PC-3 (cell line): ENCODE results near the gene PACSIN2. TPM values are rescaled to one million over a fixed set of nuclear protein-coding genes. Genes with fewer than 3 reads are reported as not detected.

ENCODE experiments used
- ATAC-seq: fragments of 200-7000 bp; cut with Tn5 transposase; 2 replicates; pipeline ENCODE4 v1.9.1; 2020; ENCODE audit warnings: mild to moderate bottlenecking, moderate library complexity
- BruUV-seq: library from RNA; stranded (reverse); fragments of 400-500 nt; replicated peaks from 2 replicates; lab custom pipeline; 2021; lab: Mats Ljungman, UMichigan
- CTCF ChIA-PET: fragments of 300-600 bp; sonication (Branson Sonifier 250); formaldehyde crosslinking; loops from one replicate; lab custom pipeline; 2022; ENCODE audit warnings: antibody characterized with exemption; lab: Charles Lee
- POLR2A ChIA-PET: fragments of 300-600 bp; sonication (Branson Sonifier 250); formaldehyde crosslinking; loops from one replicate; lab custom pipeline; 2022; ENCODE audit warnings: antibody characterized with exemption; ENCODE audit not compliant: unreplicated experiment; lab: Charles Lee
- DNase-seq: peaks from one replicate; pipeline ENCODE4 v3.0.0-alpha.2; 2015
- H2AFZ ChIP-seq: fragments of 300-600 bp; sonication (generic); 2 replicates; pipeline ENCODE4 v1.6.0; 2016; ENCODE audit warnings: antibody characterized with exemption, low read length
- H3F3A ChIP-seq: fragments of 300-600 bp; sonication (generic); one replicate; pipeline ENCODE4 v1.6.0; 2017; ENCODE audit warnings: antibody characterized with exemption, low read length, control low read depth, mild to moderate bottlenecking; ENCODE audit not compliant: unreplicated experiment
- H3K27ac ChIP-seq: fragments of 300-600 bp; sonication (generic); 2 replicates; pipeline ENCODE4 v1.5.1; 2016; ENCODE audit warnings: mild to moderate bottlenecking, low read length
- H3K27me3 ChIP-seq: fragments of 300-600 bp; sonication (generic); 2 replicates; pipeline ENCODE4 v1.6.1; 2016; ENCODE audit warnings: low read length, mixed read lengths
- H3K36me3 ChIP-seq: fragments of 300-600 bp; sonication (generic); 2 replicates; pipeline ENCODE4 v1.6.1; 2016; ENCODE audit warnings: low read depth, mixed run types, low read length, mixed read lengths
- H3K4me1 ChIP-seq: fragments of 300-600 bp; sonication (generic); 2 replicates; pipeline ENCODE4 v1.5.1; 2016; ENCODE audit warnings: low read length; ENCODE audit not compliant: insufficient read depth
- H3K4me2 ChIP-seq: fragments of 300-600 bp; sonication (generic); 2 replicates; pipeline ENCODE4 v1.6.0; 2016; ENCODE audit warnings: low read length
- H3K4me3 ChIP-seq: fragments of 300-600 bp; sonication (generic); 2 replicates; pipeline ENCODE4 v1.5.1; 2016; ENCODE audit warnings: mild to moderate bottlenecking, low read length, mixed read lengths
- H3K79me2 ChIP-seq: fragments of 300-600 bp; sonication (generic); 2 replicates; pipeline ENCODE4 v1.6.1; 2017; ENCODE audit warnings: low read length, mixed read lengths
- H3K9ac ChIP-seq: fragments of 300-600 bp; sonication (generic); 2 replicates; pipeline ENCODE4 v1.6.0; 2016; ENCODE audit warnings: mild to moderate bottlenecking, low read length
- H3K9me2 ChIP-seq: fragments of 300-600 bp; sonication (generic); replicated peaks from 2 replicates; pipeline ENCODE4 v1.6.1; 2016; ENCODE audit warnings: mixed run types, low read length, mixed read lengths
- H3K9me3 ChIP-seq: fragments of 300-600 bp; sonication (generic); 2 replicates; pipeline ENCODE4 v1.6.1; 2016; ENCODE audit warnings: low read length, mixed read lengths
- H4K20me1 ChIP-seq: fragments of 300-600 bp; sonication (generic); 2 replicates; pipeline ENCODE4 v1.6.1; 2016; ENCODE audit warnings: low read length, mixed read lengths
- CTCF ChIP-seq: fragments of 300-600 bp; sonication (generic); conservative IDR thresholded peaks from 2 replicates; pipeline ENCODE4 v1.5.1; 2017; ENCODE audit warnings: antibody characterized with exemption, low read depth, mild to moderate bottlenecking, low read length
- EZH2 ChIP-seq: fragments of 300-600 bp; sonication (generic); IDR thresholded peaks from one replicate; pipeline ENCODE4 v1.6.1; 2017; ENCODE audit warnings: antibody characterized with exemption, mild to moderate bottlenecking, low read length; ENCODE audit not compliant: unreplicated experiment
- EZH2phosphoT487 ChIP-seq: fragments of 300-600 bp; sonication (generic); IDR thresholded peaks from 2 replicates; pipeline ENCODE4 v1.6.1; 2018; ENCODE audit warnings: mild to moderate bottlenecking, antibody characterized with exemption, low read length, borderline replicate concordance
- intact Hi-C: fragments of 100-400 bp; cut with micrococcal nuclease; formaldehyde crosslinking; loops from 2 replicates; pipeline ENCODE4 v1.9.0; 2023
- total RNA-seq: library from RNA; depleted of rRNA; stranded (reverse); fragments of >200 nt; gene quantifications from 2 replicates; pipeline ENCODE4 v1.2.3, GENCODE V29; 2014

PACSIN2 gene
- total RNA-seq, 1 experiment from 2014 or later = 25.7 TPM

- Histone ChIP-seq H3K4me1 (peaks cover 17% of the 10 kb centered on the region), H3K9ac (no peak overlapping the region)
These were observed 54.2 kb downstream of the PACSIN2 start for GRCh38 chr22:42960531-42961399.

GRCh38 chr22:42959576-42960509 lies 55.1 kb downstream of the PACSIN2 start:
- H3K36me3 ChIP-seq = no peaks in the 10 kb centered on the region
- no peaks in the 10 kb centered on the region for H3K27me3 ChIP-seq
- ATAC-seq (no peak), DNase-seq (no peak)
- peaks cover 17% of the 10 kb centered on the region for H3K4me1 ChIP-seq
- no peak overlapping the region for H3K9ac ChIP-seq
- no peaks in the 10 kb centered on the region for H3K9me2 ChIP-seq
- POLR2A ChIA-PET = interaction anchor here (0.5 kb wide), 1 partner anchor 26 kb away, joined by 3 read pairs; no protein-coding TSS in a partner anchor
- H3F3A ChIP-seq = no peaks in the 10 kb centered on the region
- H3K79me2 ChIP-seq = peaks cover 49% of the 10 kb centered on the region
- H3K27ac ChIP-seq = no peak overlapping the region
- H3K9me3 ChIP-seq = no peaks in the 10 kb centered on the region
- H3K4me2 ChIP-seq = no peak overlapping the region
- no peak for TF ChIP-seq CTCF
- TF ChIP-seq EZH2phosphoT487 = no peak
- TF ChIP-seq EZH2 = no peak
- CTCF ChIA-PET = no interaction called here
- H3K4me3 ChIP-seq = no peak overlapping the region
- no peak overlapping the region for H2AFZ ChIP-seq
- no TSS peak for BruUV-seq
- H4K20me1 ChIP-seq = no peaks in the 10 kb centered on the region
- intact Hi-C loops = no loop called here

More at GRCh38 chr22:42960531-42961399, 54.2 kb downstream of the PACSIN2 start:
- no peak for DNase-seq
- CTCF ChIA-PET = no interaction called here
- H3K27me3 ChIP-seq = no peaks in the 10 kb centered on the region
- intact Hi-C loops = no loop called here
- POLR2A ChIA-PET = no interaction called here
- TF ChIP-seq CTCF (no peak), EZH2 (no peak), EZH2phosphoT487 (no peak)
- H3K9me2 ChIP-seq = no peaks in the 10 kb centered on the region
- ATAC-seq = no peak
- H3K4me2 ChIP-seq = no peak overlapping the region
- no peak overlapping the region for H3K27ac ChIP-seq
- no peak overlapping the region for H2AFZ ChIP-seq
- no peaks in the 10 kb centered on the region for H3K36me3 ChIP-seq
- H4K20me1 ChIP-seq = no peaks in the 10 kb centered on the region
- no TSS peak for BruUV-seq
- no peak overlapping the region for H3K4me3 ChIP-seq
- no peaks in the 10 kb centered on the region for H3K9me3 ChIP-seq
- no peaks in the 10 kb centered on the region for H3F3A ChIP-seq
- peaks cover 45% of the 10 kb centered on the region for H3K79me2 ChIP-seq
